ENCODE measurements around the gene GSAP.

GRCh38 chr7:77458786-77459185 lies 42.6 kb upstream of the GSAP start:
- TF ChIP-seq EP300 (IDR thresholded peaks at IDR 0.05) (no peak), POLR2A (IDR thresholded peaks at IDR 0.05) (no peak), CTCF (IDR thresholded peaks at IDR 0.05) (no peak)
